Gastrocnemius medialis (tissue), 4 donors: ENCODE data around the gene AQP12A.

Experiments used
- POLR2A ChIP-seq, 2 donors: fragments of 450-650 bp; IDR thresholded peaks; one replicate each; pipeline ENCODE4 v1.6.1; 2017; ENCODE audit warnings: antibody characterized with exemption in 2 of 2, mild to moderate bottlenecking in 2 of 2, moderate library complexity in 2 of 2
- TF ChIP-seq, protein P1 (sequence below), 5 experiments: fragments of 450-650 bp in 3 of 5; fragments of 200-600 bp in 2 of 5; sonication (generic) in 2 of 5; IDR thresholded peaks in 4 of 5; conservative IDR thresholded peaks in 1 of 5; 1 replicate in 4 of 5; 2 replicates in 1 of 5; pipeline ENCODE4 v1.5.1; 2016 to 2019; ENCODE audit warnings: antibody characterized with exemption in 5 of 5, mild to moderate bottlenecking in 3 of 5, moderate library complexity in 3 of 5

GRCh38 chr2:240702640-240703011 lies 11.0 kb downstream of the AQP12A start:
- TF ChIP-seq, protein P1, sequence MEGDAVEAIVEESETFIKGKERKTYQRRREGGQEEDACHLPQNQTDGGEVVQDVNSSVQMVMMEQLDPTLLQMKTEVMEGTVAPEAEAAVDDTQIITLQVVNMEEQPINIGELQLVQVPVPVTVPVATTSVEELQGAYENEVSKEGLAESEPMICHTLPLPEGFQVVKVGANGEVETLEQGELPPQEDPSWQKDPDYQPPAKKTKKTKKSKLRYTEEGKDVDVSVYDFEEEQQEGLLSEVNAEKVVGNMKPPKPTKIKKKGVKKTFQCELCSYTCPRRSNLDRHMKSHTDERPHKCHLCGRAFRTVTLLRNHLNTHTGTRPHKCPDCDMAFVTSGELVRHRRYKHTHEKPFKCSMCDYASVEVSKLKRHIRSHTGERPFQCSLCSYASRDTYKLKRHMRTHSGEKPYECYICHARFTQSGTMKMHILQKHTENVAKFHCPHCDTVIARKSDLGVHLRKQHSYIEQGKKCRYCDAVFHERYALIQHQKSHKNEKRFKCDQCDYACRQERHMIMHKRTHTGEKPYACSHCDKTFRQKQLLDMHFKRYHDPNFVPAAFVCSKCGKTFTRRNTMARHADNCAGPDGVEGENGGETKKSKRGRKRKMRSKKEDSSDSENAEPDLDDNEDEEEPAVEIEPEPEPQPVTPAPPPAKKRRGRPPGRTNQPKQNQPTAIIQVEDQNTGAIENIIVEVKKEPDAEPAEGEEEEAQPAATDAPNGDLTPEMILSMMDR (IDR thresholded peaks at IDR 0.05 in 4 of 5, conservative IDR thresholded peaks at IDR 0.05 in 1 of 5) = no peak
- TF ChIP-seq POLR2A (IDR thresholded peaks at IDR 0.05) = no peak
